GM23338 (cell line): ENCODE results near the gene VLDLR. TPM values are rescaled to one million over a fixed set of nuclear protein-coding genes. Genes with fewer than 3 reads are reported as not detected.

Experiments
- ATAC-seq: fragments of 200-7000 bp; cut with Tn5 transposase; 3 replicates; pipeline ENCODE4 v1.9.1; 2020
- DNase-seq: peaks from one replicate; pipeline ENCODE4 v3.0.0-alpha.2; 2015; ENCODE audit warnings: low spot score
- H2AFZ ChIP-seq: fragments of 200-600 bp; sonication (generic); 2 replicates; pipeline ENCODE4 v1.8.0; 2016; ENCODE audit warnings: antibody characterized with exemption, mild to moderate bottlenecking, moderate library complexity
- H3F3A ChIP-seq: fragments of 200-600 bp; sonication (generic); replicated peaks from 2 replicates; pipeline ENCODE4 v1.8.0; 2017; ENCODE audit warnings: antibody characterized with exemption, mixed run types, low read depth
- H3K27ac ChIP-seq: fragments of 200-600 bp; sonication (generic); 2 replicates; pipeline ENCODE4 v1.6.1; 2016; ENCODE audit warnings: low read depth
- H3K27me3 ChIP-seq: fragments of 200-600 bp; sonication (generic); 2 replicates; pipeline ENCODE4 v1.8.0; 2016; ENCODE audit warnings: mild to moderate bottlenecking, mixed run types, moderate library complexity; ENCODE audit not compliant: insufficient read depth
- H3K36me3 ChIP-seq: fragments of 200-600 bp; sonication (generic); 2 replicates; pipeline ENCODE4 v1.8.0; 2016; ENCODE audit warnings: mild to moderate bottlenecking; ENCODE audit not compliant: insufficient read depth
- H3K4me1 ChIP-seq: fragments of 200-600 bp; sonication (generic); 2 replicates; pipeline ENCODE4 v1.8.0; 2016; ENCODE audit warnings: mild to moderate bottlenecking, moderate library complexity; ENCODE audit not compliant: insufficient read depth
- H3K4me2 ChIP-seq: fragments of 200-600 bp; sonication (generic); 2 replicates; pipeline ENCODE4 v1.7.1; 2017; ENCODE audit warnings: mixed run types
- H3K4me3 ChIP-seq: fragments of 200-600 bp; sonication (generic); 2 replicates; pipeline ENCODE4 v1.6.1; 2016; ENCODE audit warnings: mixed run types
- H3K79me2 ChIP-seq: fragments of 200-600 bp; sonication (generic); replicated peaks from 2 replicates; pipeline ENCODE4 v1.8.0; 2017; ENCODE audit warnings: mild to moderate bottlenecking; ENCODE audit not compliant: insufficient read depth
- H3K9me2 ChIP-seq: fragments of 200-600 bp; sonication (generic); 2 replicates; pipeline ENCODE4 v1.8.0; 2017; ENCODE audit not compliant: insufficient read depth
- H4K20me1 ChIP-seq: fragments of 200-600 bp; sonication (generic); replicated peaks from 2 replicates; pipeline ENCODE4 v1.8.0; 2017; ENCODE audit warnings: mild to moderate bottlenecking; ENCODE audit not compliant: insufficient read depth
- H3K27ac Mint-ChIP-seq: 2 replicates; pipeline ENCODE4 v1.8.0; 2020; ENCODE audit warnings: inconsistent platforms, mild to moderate bottlenecking, moderate library complexity, mixed read lengths
- H3K27me3 Mint-ChIP-seq: 3 replicates; pipeline ENCODE4 v1.8.0; 2022; ENCODE audit warnings: low read depth, mild to moderate bottlenecking, moderate library complexity, mixed read lengths, inconsistent platforms; ENCODE audit not compliant: insufficient read depth, poor library complexity
- H3K36me3 Mint-ChIP-seq: 3 replicates; pipeline ENCODE4 v1.8.0; 2021; ENCODE audit warnings: low read depth, mild to moderate bottlenecking, inconsistent platforms, moderate library complexity, mixed read lengths
- H3K4me1 Mint-ChIP-seq: 3 replicates; pipeline ENCODE4 v1.8.0; 2020; ENCODE audit warnings: mild to moderate bottlenecking, inconsistent platforms, mixed read lengths
- H3K4me3 Mint-ChIP-seq: 3 replicates; pipeline ENCODE4 v1.8.0; 2021; ENCODE audit warnings: moderate library complexity, mild to moderate bottlenecking, inconsistent platforms, mixed read lengths
- H3K9me3 Mint-ChIP-seq: 3 replicates; pipeline ENCODE4 v1.8.0; 2020; ENCODE audit warnings: moderate library complexity, mild to moderate bottlenecking, inconsistent platforms, mixed read lengths
- CREB1 ChIP-seq: fragments of 250-450 bp; sonication (Bioruptor Pico); IDR thresholded peaks from 2 replicates; pipeline ENCODE4 v1.5.0; 2020; ENCODE audit warnings: low read depth, mild to moderate bottlenecking, moderate library complexity
- CTCF ChIP-seq, 2 experiments: fragments of 200-600 bp in 1 of 2; sonication (generic) in 1 of 2; conservative IDR thresholded peaks; 2 replicates each; pipeline versions ENCODE4 v1.5.1 to v1.6.1; 2016 to 2017; ENCODE audit warnings: antibody characterized with exemption in 2 of 2, low read depth in 2 of 2, mild to moderate bottlenecking in 2 of 2, moderate library complexity in 1 of 2
- ETS1 ChIP-seq: IDR thresholded peaks from 2 replicates; pipeline ENCODE4 v1.6.1; 2016; ENCODE audit warnings: antibody characterized with exemption
- EZH2 ChIP-seq: fragments of 200-600 bp; sonication (generic); IDR thresholded peaks from one replicate; pipeline ENCODE4 v1.8.0; 2017; ENCODE audit warnings: antibody characterized with exemption, mild to moderate bottlenecking, low read depth; ENCODE audit not compliant: unreplicated experiment
- NANOG ChIP-seq: IDR thresholded peaks from 2 replicates; pipeline ENCODE4 v1.6.1; 2016; ENCODE audit warnings: antibody characterized with exemption, borderline replicate concordance
- REST ChIP-seq: IDR thresholded peaks from one replicate; pipeline ENCODE4 v1.6.1; 2018; ENCODE audit warnings: antibody characterized with exemption; ENCODE audit not compliant: unreplicated experiment
- ZNF114 ChIP-seq: fragments of 250-450 bp; sonication (Bioruptor Pico); IDR thresholded peaks from 2 replicates; pipeline ENCODE4 v1.5.0; 2020; ENCODE audit warnings: mild to moderate bottlenecking, moderate library complexity
- ZNF462 ChIP-seq: fragments of 250-450 bp; sonication (Bioruptor Pico); IDR thresholded peaks from 2 replicates; pipeline ENCODE4 v1.5.0; 2020; ENCODE audit warnings: mild to moderate bottlenecking, moderate library complexity
- polyA plus RNA-seq: library from polyadenylated mRNA; unstranded; fragments of >200 nt; fragmentation: Nextera tagmentation; extraction: Ambion mirVana; gene quantifications from 2 replicates; pipeline ENCODE4 v1.2.1, GENCODE V29; 2016
- total RNA-seq: library from RNA; depleted of rRNA; stranded (reverse); fragments of >200 nt; shearing (Covaris generic); gene quantifications from 2 replicates; pipeline ENCODE4 v1.2.3, GENCODE V29; 2014

VLDLR gene
- total and polyA plus RNA-seq, 2 experiments from 2014 or later: 14.9 to 49.8 TPM

- Mint-ChIP-seq H3K9me3 (no peaks in the 10 kb centered on the region), H3K27me3 (no peaks in the 10 kb centered on the region), H3K4me3 (no peak overlapping the region), H3K27ac (no peak overlapping the region), H3K36me3 (peaks cover 5% of the 10 kb centered on the region), H3K4me1 (no peaks in the 10 kb centered on the region; the same call in 2 of the 3 replicates)
- no peaks in the 10 kb centered on the region for H3K36me3 ChIP-seq
- H3K27ac ChIP-seq: no peak overlapping the region
- H3K79me2 ChIP-seq: no peaks in the 10 kb centered on the region
- ATAC-seq: no peak
- no peaks in the 10 kb centered on the region for H3F3A ChIP-seq
- no peaks in the 10 kb centered on the region for H3K4me1 ChIP-seq
- DNase-seq: no peak
- no peaks in the 10 kb centered on the region for H3K27me3 ChIP-seq
- no peak overlapping the region for H3K4me3 ChIP-seq
- H3K9me2 ChIP-seq: peaks cover 3% of the 10 kb centered on the region; the same call in 1 of the 2 replicates
- TF ChIP-seq CTCF (conservative IDR thresholded peaks at IDR 0.05; ENCODE audit: low read depth in 2 of 2) (peak; percentile 34 to 50; a peak in 3 of 4 replicates), REST (no peak)
- H2AFZ ChIP-seq: no peak overlapping the region
- no peaks in the 10 kb centered on the region for H4K20me1 ChIP-seq
- H3K4me2 ChIP-seq: no peak overlapping the region
Observed at GRCh38 chr9:2600307-2600706, 21.3 kb upstream of the VLDLR start.

- H3F3A ChIP-seq: no peaks in the 10 kb centered on the region
- H3K9me3 Mint-ChIP-seq: no peaks in the 10 kb centered on the region
- H3K9me2 ChIP-seq: peaks cover 7% of the 10 kb centered on the region; the same call in 1 of the 2 replicates
- no peak overlapping the region for H3K4me3 ChIP-seq
- no peak for ATAC-seq
- H3K27me3 ChIP-seq: no peaks in the 10 kb centered on the region
- H4K20me1 ChIP-seq: no peaks in the 10 kb centered on the region
- no peak overlapping the region for H3K4me2 ChIP-seq
- peaks cover 10% of the 10 kb centered on the region for H3K36me3 Mint-ChIP-seq
- H3K27ac Mint-ChIP-seq: no peak overlapping the region
- H3K4me1 Mint-ChIP-seq: no peaks in the 10 kb centered on the region; the same call in 2 of the 3 replicates
- no peaks in the 10 kb centered on the region for H3K4me1 ChIP-seq
- no peaks in the 10 kb centered on the region for H3K79me2 ChIP-seq
- no peak overlapping the region for H2AFZ ChIP-seq
- no peaks in the 10 kb centered on the region for H3K27me3 Mint-ChIP-seq
- no peak overlapping the region for H3K4me3 Mint-ChIP-seq
- no peak overlapping the region for H3K27ac ChIP-seq
- H3K36me3 ChIP-seq: no peaks in the 10 kb centered on the region
- DNase-seq: no peak
- TF ChIP-seq ETS1: no peak
- TF ChIP-seq ZNF114 (CRISPR knock-in tag): no peak
- TF ChIP-seq EZH2: no peak
- TF ChIP-seq NANOG: no peak
- no peak for TF ChIP-seq CREB1 (CRISPR knock-in tag)
- no peak for TF ChIP-seq ZNF462 (CRISPR knock-in tag)
Observed at GRCh38 chr9:2601785-2602378, 19.7 kb upstream of the VLDLR start.
